ENCODE data around the gene MAEL. TPM values are rescaled to one million over a fixed set of nuclear protein-coding genes. Genes with fewer than 3 reads are reported as not detected.

MAEL gene
- total RNA-seq, 4 donors from 2014 or later = not detected

- TF ChIP-seq POLR2A (IDR thresholded peaks at IDR 0.05) = no peak
- TF ChIP-seq CTCF (IDR thresholded peaks at IDR 0.05) = no peak
- Histone ChIP-seq H3K27ac (no peak overlapping the region), H3K36me3 (no peaks in the 10 kb centered on the region), H3K4me1 (peaks cover 8 to 19% (median 8%) of the 10 kb centered on the region in 3 donors), H3K27me3 (peaks cover 0 to 52% (median 3%) of the 10 kb centered on the region in 4 donors), H3K4me3 (no peak overlapping the region), H3K9me3 (no peaks in the 10 kb centered on the region)
- no peak for DNase-seq
- WGBS, 2 donors = 20 to 22% methylated on average over 1 of the region's 1 CpG
- intact Hi-C loops (cut with DNase I) = no loop called here
Measured at GRCh38 chr1:166978821-166979220, 10.3 kb upstream of the MAEL start.

- no peak for DNase-seq
- TF ChIP-seq CTCF (IDR thresholded peaks at IDR 0.05) = no peak
- TF ChIP-seq POLR2A (IDR thresholded peaks at IDR 0.05) = no peak
- no peak overlapping the region for H3K4me3 ChIP-seq
- H3K27me3 ChIP-seq = peaks cover 0 to 43% (median 0%) of the 10 kb centered on the region in 4 donors
- WGBS, 2 donors = 57 to 70% methylated on average over 1 of the region's 1 CpG
- H3K36me3 ChIP-seq = no peaks in the 10 kb centered on the region
- H3K27ac ChIP-seq = no peak overlapping the region
- no peaks in the 10 kb centered on the region for H3K9me3 ChIP-seq
- intact Hi-C loops (cut with DNase I) = no loop called here
- H3K4me1 ChIP-seq = peaks cover 0 to 8% (median 0%) of the 10 kb centered on the region in 3 donors
Measured at GRCh38 chr1:166980383-166980782, 8.7 kb upstream of the MAEL start.

- no peak overlapping the region for H3K27ac ChIP-seq
- intact Hi-C loops (cut with DNase I) = no loop called here
- H3K4me1 ChIP-seq = peaks cover 0 to 5% (median 0%) of the 10 kb centered on the region in 3 donors
- H3K36me3 ChIP-seq = no peaks in the 10 kb centered on the region
- no peak for TF ChIP-seq CTCF (IDR thresholded peaks at IDR 0.05)
- no peaks in the 10 kb centered on the region for H3K9me3 ChIP-seq
- peaks cover 0 to 38% (median 0%) of the 10 kb centered on the region in 4 donors for H3K27me3 ChIP-seq
- 83 to 100% methylated on average over 2 to 3 of the region's 3 CpGs for WGBS, 2 donors
- no peak overlapping the region for H3K4me3 ChIP-seq
- no peak for DNase-seq
Measured at GRCh38 chr1:166980818-166981217, 8.3 kb upstream of the MAEL start.

GRCh38 chr1:166981589-166981988 lies 7.5 kb upstream of the MAEL start:
- no peak for TF ChIP-seq POLR2A (IDR thresholded peaks at IDR 0.05)
- no peak for TF ChIP-seq CTCF (IDR thresholded peaks at IDR 0.05)
- no peak overlapping the region for H3K4me3 ChIP-seq
- peaks cover 0 to 30% (median 0%) of the 10 kb centered on the region in 4 donors for H3K27me3 ChIP-seq
- no peaks in the 10 kb centered on the region for H3K36me3 ChIP-seq
- no peak for DNase-seq
- H3K9me3 ChIP-seq = no peaks in the 10 kb centered on the region
- intact Hi-C loops (cut with DNase I) = no loop called here
- 100% methylated on average over 1 of the region's 1 CpG for WGBS, 2 donors
- H3K4me1 ChIP-seq = no peaks in the 10 kb centered on the region
- no peak overlapping the region for H3K27ac ChIP-seq

GRCh38 chr1:166999075-166999474 lies 10.0 kb downstream of the MAEL start:
- no peaks in the 10 kb centered on the region for H3K36me3 ChIP-seq
- no peaks in the 10 kb centered on the region for H3K9me3 ChIP-seq
- no peak for TF ChIP-seq POLR2A (IDR thresholded peaks at IDR 0.05)
- no peak for TF ChIP-seq CTCF (IDR thresholded peaks at IDR 0.05)

More at GRCh38 chr1:166999075-166999474, 10.0 kb downstream of the MAEL start:
- 73 to 76% methylated on average over 1 of the region's 1 CpG for WGBS, 2 donors
- H3K27ac ChIP-seq = no peak overlapping the region
- DNase-seq = no peak
- intact Hi-C loops (cut with DNase I) = no loop called here
- H3K27me3 ChIP-seq = peaks cover 0 to 4% (median 0%) of the 10 kb centered on the region in 4 donors
- H3K4me3 ChIP-seq = no peak overlapping the region
- H3K4me1 ChIP-seq = no peaks in the 10 kb centered on the region
